Nephron (organoid): Measurements from ENCODE around the gene AKR7A3.

Source experiments
- H3K27ac Mint-ChIP-seq, 3 experiments: 2 replicates each; pipeline ENCODE4 v1.8.0; 2020; ENCODE audit warnings: mixed read lengths in 3 of 3, mild to moderate bottlenecking in 2 of 3, moderate library complexity in 1 of 3
- H3K27me3 Mint-ChIP-seq: 2 replicates; pipeline ENCODE4 v1.8.0; 2021; ENCODE audit warnings: low read depth, mild to moderate bottlenecking, moderate library complexity, mixed read lengths
- H3K36me3 Mint-ChIP-seq: 2 replicates; pipeline ENCODE4 v1.8.0; 2020; ENCODE audit warnings: low read depth, mixed read lengths
- H3K4me1 Mint-ChIP-seq: 2 replicates; pipeline ENCODE4 v1.8.0; 2020; ENCODE audit warnings: mixed read lengths
- H3K4me3 Mint-ChIP-seq, 3 experiments: 2 replicates each; pipeline ENCODE4 v1.8.0; 2020; ENCODE audit warnings: mild to moderate bottlenecking in 3 of 3, mixed read lengths in 3 of 3, moderate library complexity in 2 of 3
- H3K9me3 Mint-ChIP-seq: 2 replicates; pipeline ENCODE4 v1.8.0; 2020; ENCODE audit warnings: mixed read lengths
- CTCF ChIP-seq, 3 experiments: fragments of 200-600 bp; sonication (generic); IDR thresholded peaks; one replicate each; pipeline ENCODE4 v1.5.0; 2021; ENCODE audit warnings: antibody characterized with exemption in 3 of 3; ENCODE audit not compliant: unreplicated experiment in 3 of 3

Gene AKR7A3

GRCh38 chr1:19331262-19331878 is 42.8 kb upstream of the AKR7A3 start:
- no peaks in the 10 kb centered on the region for H3K4me1 Mint-ChIP-seq
- H3K9me3 Mint-ChIP-seq, result no peaks in the 10 kb centered on the region
- no peak for TF ChIP-seq CTCF (IDR thresholded peaks at IDR 0.05; ENCODE audit: unreplicated experiment in 3 of 3)
- H3K4me3 Mint-ChIP-seq, result no peak overlapping the region
- peaks cover 12% of the 10 kb centered on the region for H3K36me3 Mint-ChIP-seq
- no peak overlapping the region for H3K27ac Mint-ChIP-seq
- H3K27me3 Mint-ChIP-seq, result no peaks in the 10 kb centered on the region

DNA sequence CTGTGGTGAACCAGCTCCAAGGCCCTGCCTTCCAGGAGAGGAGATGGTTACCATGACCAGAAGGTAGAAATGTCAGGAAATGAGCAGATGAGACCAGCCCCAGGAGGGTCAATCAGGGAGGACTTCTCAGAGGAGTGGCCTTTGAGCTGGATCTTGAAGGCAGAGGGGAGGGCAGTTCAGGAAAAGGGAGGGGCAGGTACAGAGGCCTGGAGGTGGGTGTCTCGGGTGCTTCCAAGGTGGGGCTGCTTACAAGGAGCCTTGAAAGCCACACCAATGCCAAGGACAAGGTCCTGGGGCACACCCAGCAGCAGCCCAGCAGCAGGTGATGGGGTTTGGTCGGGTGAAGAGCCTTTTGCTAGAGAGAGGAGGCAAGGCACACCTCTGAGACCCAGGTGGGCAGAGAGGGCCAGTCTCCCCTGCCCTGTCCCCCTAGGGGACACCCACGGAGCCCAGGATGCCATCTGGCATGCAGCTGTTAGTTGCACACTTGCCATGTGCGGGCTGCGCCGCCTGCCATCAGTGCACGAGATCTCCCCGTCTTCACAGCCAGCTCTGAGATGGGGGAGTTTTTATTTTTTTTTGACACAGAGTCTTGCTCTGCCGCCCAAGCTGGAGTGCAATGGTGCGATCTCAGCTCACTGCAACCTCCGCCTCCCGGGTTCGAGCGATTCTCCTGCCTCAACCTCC is 42.0 kb upstream of the AKR7A3 start:
- Mint-ChIP-seq H3K9me3 (no peaks in the 10 kb centered on the region), H3K27me3 (no peaks in the 10 kb centered on the region), H3K36me3 (peaks cover 12% of the 10 kb centered on the region), H3K27ac (no peak overlapping the region), H3K4me3 (no peak overlapping the region), H3K4me1 (no peaks in the 10 kb centered on the region)
- TF ChIP-seq CTCF (IDR thresholded peaks at IDR 0.05; ENCODE audit: unreplicated experiment in 3 of 3), result no peak

DNA sequence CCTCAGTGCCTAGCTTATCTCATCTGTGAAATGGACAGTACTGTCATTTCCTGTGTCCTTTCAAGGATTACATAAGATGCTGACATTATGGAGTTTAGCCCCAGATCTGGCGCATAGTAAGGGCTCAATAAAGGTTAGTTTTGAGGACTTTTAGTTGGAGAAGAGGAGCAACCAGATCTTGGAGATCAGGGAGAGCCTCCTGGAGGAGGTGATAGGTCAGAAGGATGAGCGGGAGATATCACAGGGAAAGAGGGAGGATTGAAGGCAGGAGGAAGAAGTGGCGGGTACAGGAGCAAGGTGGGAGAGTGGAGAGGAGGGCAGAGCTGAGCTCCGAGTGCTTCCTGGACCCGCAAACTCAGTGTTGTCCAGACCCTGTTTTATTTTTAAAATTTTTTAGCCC is 41.0 kb upstream of the AKR7A3 start:
- no peaks in the 10 kb centered on the region for H3K27me3 Mint-ChIP-seq
- peaks cover 12% of the 10 kb centered on the region for H3K36me3 Mint-ChIP-seq
- no peaks in the 10 kb centered on the region for H3K4me1 Mint-ChIP-seq
- TF ChIP-seq CTCF (IDR thresholded peaks at IDR 0.05; ENCODE audit: unreplicated experiment in 3 of 3), result no peak
- no peaks in the 10 kb centered on the region for H3K9me3 Mint-ChIP-seq
- no peak overlapping the region for H3K27ac Mint-ChIP-seq
- no peak overlapping the region for H3K4me3 Mint-ChIP-seq

DNA sequence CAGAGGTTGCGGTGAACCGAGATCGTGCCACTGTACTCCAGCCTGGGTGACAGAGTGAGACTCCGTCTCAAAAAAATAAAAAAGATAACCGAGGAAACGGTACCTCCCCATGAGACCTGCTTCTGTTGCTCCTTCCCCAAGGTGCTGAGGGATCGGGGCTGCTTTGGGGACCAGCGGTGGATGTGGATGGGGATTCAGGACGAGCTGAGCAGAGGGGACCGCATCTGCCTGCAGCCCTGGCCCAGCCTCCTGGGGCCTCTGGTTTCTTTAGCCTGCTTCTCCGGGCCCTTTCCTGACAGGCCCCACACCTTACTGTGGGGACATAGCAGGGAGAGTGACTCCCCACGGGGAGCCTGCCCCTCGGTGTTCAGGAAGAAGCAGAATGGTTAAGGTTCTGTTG is 40.6 kb upstream of the AKR7A3 start:
- Mint-ChIP-seq H3K4me1 (no peaks in the 10 kb centered on the region), H3K9me3 (no peaks in the 10 kb centered on the region), H3K27me3 (no peaks in the 10 kb centered on the region), H3K4me3 (no peak overlapping the region), H3K27ac (no peak overlapping the region), H3K36me3 (peaks cover 12% of the 10 kb centered on the region)
- TF ChIP-seq CTCF (IDR thresholded peaks at IDR 0.05; ENCODE audit: unreplicated experiment in 3 of 3), result no peak

GRCh38 chr1:19328486-19328885 is 39.9 kb upstream of the AKR7A3 start:
- no peaks in the 10 kb centered on the region for H3K4me1 Mint-ChIP-seq
- no peak overlapping the region for H3K4me3 Mint-ChIP-seq
- H3K27me3 Mint-ChIP-seq, result no peaks in the 10 kb centered on the region
- peaks cover 15% of the 10 kb centered on the region for H3K36me3 Mint-ChIP-seq
- TF ChIP-seq CTCF (IDR thresholded peaks at IDR 0.05; ENCODE audit: unreplicated experiment in 3 of 3), result no peak
- H3K27ac Mint-ChIP-seq, result no peak overlapping the region
- no peaks in the 10 kb centered on the region for H3K9me3 Mint-ChIP-seq

DNA sequence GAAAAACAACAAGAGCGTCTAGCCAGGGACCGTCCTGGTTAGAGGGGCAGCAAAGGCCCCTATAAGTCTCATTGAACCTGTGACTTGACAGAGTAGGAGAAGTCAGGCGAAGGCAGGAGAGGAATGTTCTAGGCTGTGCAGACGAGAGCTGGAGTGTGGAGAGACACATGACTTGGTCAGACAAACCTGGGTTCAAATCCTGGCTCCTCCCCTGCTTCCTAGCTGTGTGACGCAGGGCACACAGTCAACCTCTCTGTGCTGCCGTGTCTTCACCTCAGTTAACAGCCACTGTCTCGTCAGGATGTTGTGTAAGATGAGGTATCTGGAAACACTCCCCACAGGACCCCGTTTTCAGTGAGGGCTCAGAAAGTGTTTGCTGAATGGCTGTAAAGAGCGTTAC is 39.2 kb upstream of the AKR7A3 start:
- no peak overlapping the region for H3K27ac Mint-ChIP-seq
- H3K4me3 Mint-ChIP-seq, result no peak overlapping the region
- TF ChIP-seq CTCF (IDR thresholded peaks at IDR 0.05; ENCODE audit: unreplicated experiment in 3 of 3), result no peak
- H3K9me3 Mint-ChIP-seq, result no peaks in the 10 kb centered on the region
- peaks cover 15% of the 10 kb centered on the region for H3K36me3 Mint-ChIP-seq
- H3K4me1 Mint-ChIP-seq, result no peaks in the 10 kb centered on the region
- no peaks in the 10 kb centered on the region for H3K27me3 Mint-ChIP-seq
